HUDEP-2 (cell line): Measurements from ENCODE around the gene NR0B1.

Source experiments
- DNase-seq, 76 experiments: peaks; one replicate each; lab custom pipeline; 2025; ENCODE audit not compliant: unreplicated experiment in 76 of 76; lab: John Stamatoyannopoulos, UW

NR0B1 gene

DNA sequence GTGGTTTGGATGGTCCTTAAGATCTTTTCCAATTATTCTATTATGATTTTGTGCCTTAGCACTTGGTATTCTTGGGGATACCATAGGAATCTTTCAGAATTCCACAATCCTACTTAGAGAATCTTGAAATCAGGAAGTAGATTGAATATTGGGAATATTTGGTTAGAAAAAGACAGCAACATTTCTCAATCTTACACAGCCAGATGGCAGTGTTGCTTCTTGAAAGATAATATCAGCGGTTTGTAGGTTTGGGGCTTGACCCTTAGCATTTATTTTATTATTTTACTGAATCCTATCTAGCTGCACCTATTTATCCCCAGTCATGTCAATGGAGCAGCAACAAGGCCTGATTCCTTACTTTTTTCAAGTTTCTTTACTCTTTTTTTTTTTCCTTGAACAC is 33.7 kb downstream of the NR0B1 start:
- no peak for DNase-seq

- DNase-seq: no peak
Measured at GRCh38 chrX:30270639-30271038, 38.6 kb downstream of the NR0B1 start.

DNA sequence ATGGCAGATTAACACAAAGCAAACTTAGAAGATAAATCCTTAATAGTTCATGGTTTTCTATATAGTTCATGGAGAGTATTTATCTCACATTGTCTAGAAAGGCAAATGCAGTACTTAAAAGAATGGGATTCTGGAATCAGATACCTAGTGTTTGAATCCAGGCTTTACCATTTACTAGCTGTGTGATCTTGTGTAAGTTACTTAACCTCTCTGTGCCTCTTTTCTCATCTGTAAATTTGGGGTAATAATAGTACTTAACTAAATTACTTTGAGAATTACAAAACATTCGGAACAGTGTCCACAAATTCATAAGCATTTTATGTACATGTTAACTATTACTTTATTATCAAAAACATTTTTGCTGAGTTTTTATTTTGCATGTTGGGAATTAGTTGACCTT is 46.4 kb downstream of the NR0B1 start:
- DNase-seq: no peak

- DNase-seq: no peak
Measured at GRCh38 chrX:30261012-30261411, 48.2 kb downstream of the NR0B1 start.

DNA sequence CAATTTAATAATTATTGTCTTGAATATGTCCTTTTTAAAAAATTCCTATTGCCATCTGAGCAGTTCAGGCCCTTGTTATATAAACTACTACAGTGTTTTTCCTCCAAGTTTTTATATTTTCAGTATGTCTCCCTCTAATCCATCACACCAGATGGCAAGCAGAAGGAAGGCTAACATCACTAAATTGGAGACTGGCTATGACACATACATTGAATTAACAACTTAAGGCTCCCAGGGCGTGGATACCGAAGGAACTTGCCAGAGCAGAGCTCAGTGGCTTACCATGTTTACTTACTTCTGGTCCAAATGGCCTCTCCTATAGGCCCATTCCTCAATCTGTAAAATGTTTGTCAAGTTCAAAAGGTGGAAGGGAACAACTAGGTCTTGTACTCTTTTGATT is 49.3 kb downstream of the NR0B1 start:
- no peak for DNase-seq
